Endothelial cell of umbilical vein (primary cell): ENCODE data around the gene DNAI1. TPM values are rescaled to one million over a fixed set of nuclear protein-coding genes. Genes with fewer than 3 reads are reported as not detected.

Experiments
- BruUV-seq: library from RNA; stranded (reverse); fragments of 400-500 nt; replicated peaks from 2 replicates; lab custom pipeline; 2021; lab: Mats Ljungman, UMichigan
- CTCF ChIA-PET: fragments of 300-600, 350-600 bp; sonication (Branson Sonifier 250); formaldehyde crosslinking; loops from one replicate; lab custom pipeline; 2021; ENCODE audit warnings: antibody characterized with exemption, inconsistent platforms; lab: Charles Lee
- POLR2A ChIA-PET: fragments of 300-600, 350-600 bp; sonication (Branson Sonifier 250); formaldehyde crosslinking; loops from one replicate; lab custom pipeline; 2021; ENCODE audit warnings: antibody characterized with exemption, inconsistent platforms; lab: Charles Lee
- DNase-seq: peaks from one replicate; pipeline ENCODE4 v3.0.0-alpha.2; 2011; ENCODE audit warnings: low read depth, low spot score
- FAIRE-seq: peaks from 2 replicates; lab custom pipeline; 2011; peaks lifted over from hg19 to GRCh38; lab: Jason Lieb, UNC
- H2AFZ ChIP-seq: 2 replicates; pipeline ENCODE4 v1.6.0; 2012; ENCODE audit warnings: low read depth, low read length, control low read depth, inconsistent platforms
- H3K27ac ChIP-seq: 2 replicates; pipeline ENCODE4 v1.5.1; 2011; ENCODE audit warnings: low read depth, mild to moderate bottlenecking, control low read depth, low read length, moderate library complexity; ENCODE audit not compliant: insufficient read depth
- H3K27me3 ChIP-seq, 2 experiments: 2 replicates each; pipeline versions ENCODE4 v1.6.0 to v1.6.1; 2011; ENCODE audit warnings: low read length in 2 of 2, mixed read lengths in 1 of 2; ENCODE audit not compliant: control insufficient read depth in 2 of 2, insufficient read depth in 2 of 2
- H3K36me3 ChIP-seq, 2 experiments: 2 replicates in 1 of 2; 3 replicates in 1 of 2; pipeline ENCODE4 v1.5.1; 2011; ENCODE audit warnings: low read length in 2 of 2, mild to moderate bottlenecking in 1 of 2, moderate library complexity in 1 of 2; ENCODE audit not compliant: control insufficient read depth in 2 of 2, insufficient read depth in 2 of 2; ENCODE audit errors: extremely low read depth in 1 of 2
- H3K4me1 ChIP-seq: 3 replicates; pipeline ENCODE4 v1.5.1; 2011; ENCODE audit warnings: mild to moderate bottlenecking, low read length; ENCODE audit not compliant: control insufficient read depth, insufficient read depth; ENCODE audit errors: extremely low read depth
- H3K4me2 ChIP-seq: 2 replicates; pipeline ENCODE4 v1.6.1; 2011; ENCODE audit warnings: low read length, control low read depth, mixed read lengths; ENCODE audit not compliant: insufficient read depth
- H3K4me3 ChIP-seq, 3 experiments: fragments of 200-600 bp in 1 of 3; sonication (generic), shearing (Covaris generic) in 1 of 3; replicated peaks in 1 of 3; 2 replicates each; pipeline ENCODE4 v1.5.1; 2011 to 2016; ENCODE audit warnings: control low read depth in 3 of 3, low read length in 3 of 3, mild to moderate bottlenecking in 2 of 3, inconsistent platforms in 1 of 3, low read depth in 1 of 3, moderate library complexity in 1 of 3; ENCODE audit not compliant: insufficient read depth in 1 of 3
- H3K79me2 ChIP-seq: 2 replicates; pipeline ENCODE4 v1.6.0; 2012; ENCODE audit warnings: low read length, inconsistent platforms; ENCODE audit not compliant: control insufficient read depth, insufficient read depth
- H3K9ac ChIP-seq: replicated peaks from 2 replicates; pipeline ENCODE3; 2011; ENCODE audit warnings: low read length, control low read depth; ENCODE audit not compliant: insufficient read depth; ENCODE audit errors: extremely low read depth
- H3K9me1 ChIP-seq: replicated peaks from 3 replicates; pipeline ENCODE4 v1.6.0; 2011; ENCODE audit warnings: mild to moderate bottlenecking, low read length; ENCODE audit not compliant: control insufficient read depth, insufficient read depth; ENCODE audit errors: extremely low read depth
- H3K9me3 ChIP-seq: replicated peaks from 2 replicates; pipeline ENCODE4 v1.5.1; 2012; ENCODE audit warnings: low read length, inconsistent platforms; ENCODE audit not compliant: control insufficient read depth, insufficient read depth
- H4K20me1 ChIP-seq: replicated peaks from 2 replicates; pipeline ENCODE3; 2011; ENCODE audit warnings: mild to moderate bottlenecking, low read length; ENCODE audit not compliant: control insufficient read depth, insufficient read depth; ENCODE audit errors: extremely low read depth
- EZH2 ChIP-seq: IDR thresholded peaks from 2 replicates; pipeline ENCODE4 v1.6.1; 2012; ENCODE audit warnings: borderline replicate concordance, low read depth, mild to moderate bottlenecking, moderate library complexity, low read length, inconsistent platforms; ENCODE audit not compliant: severe bottlenecking
- FOS ChIP-seq: IDR thresholded peaks from 2 replicates; pipeline ENCODE4 v1.6.1; 2011; ENCODE audit warnings: mild to moderate bottlenecking, low read length, moderate library complexity, borderline replicate concordance; ENCODE audit not compliant: insufficient read depth
- POLR2A ChIP-seq: IDR thresholded peaks from 2 replicates; pipeline ENCODE4 v1.6.1; 2012; ENCODE audit warnings: low read depth, mild to moderate bottlenecking, control low read depth, low read length
- dilution Hi-C: fragments of 300-500 bp; cut with MboI; formaldehyde crosslinking; loops from one replicate; pipeline ENCODE4 v1.15.0; 2019; ENCODE audit warnings: low sequenced_read_pairs; ENCODE audit not compliant: extremely low pct_ligation_motif_present
- intact Hi-C: fragments of 100-400 bp; cut with micrococcal nuclease; formaldehyde crosslinking; loops from one replicate; pipeline ENCODE4 v1.10.0; 2022
- polyA plus RNA-seq, 4 experiments: library from polyadenylated mRNA; depleted of rRNA in 3 of 4; stranded (reverse) in 3 of 4; unstranded in 1 of 4; fragments of >200 nt; gene quantifications; 2 replicates each; pipeline versions ENCODE4 v1.2.1 to v1.2.3, GENCODE V29; 2011 to 2012; ENCODE audit warnings: missing spikeins in 1 of 4
- total RNA-seq: library from RNA; stranded (reverse); gene quantifications from 2 replicates; pipeline ENCODE4 v1.2.3, GENCODE V29; 2021
- TF ChIP-seq, protein P1 (sequence below), 2 donors: IDR thresholded peaks; 1 replicate in 1 of 2; 2 replicates in 1 of 2; pipeline ENCODE4 v1.5.1; 2011; ENCODE audit warnings: low read length in 2 of 2, mild to moderate bottlenecking in 2 of 2, moderate library complexity in 2 of 2, control low read depth in 1 of 2, inconsistent platforms in 1 of 2, low read depth in 1 of 2; ENCODE audit not compliant: insufficient read depth in 1 of 2; ENCODE audit errors: extremely low read depth in 1 of 2
- TF ChIP-seq, protein P2 (sequence below): IDR thresholded peaks from 2 replicates; pipeline ENCODE4 v1.6.1; 2011; ENCODE audit not compliant: insufficient read depth, insufficient read length

DNAI1 gene
- total and polyA plus RNA-seq, 2 donors (not counting 3 experiments of a cell fraction or from before 2014, with no cell fraction given) = not detected

DNA sequence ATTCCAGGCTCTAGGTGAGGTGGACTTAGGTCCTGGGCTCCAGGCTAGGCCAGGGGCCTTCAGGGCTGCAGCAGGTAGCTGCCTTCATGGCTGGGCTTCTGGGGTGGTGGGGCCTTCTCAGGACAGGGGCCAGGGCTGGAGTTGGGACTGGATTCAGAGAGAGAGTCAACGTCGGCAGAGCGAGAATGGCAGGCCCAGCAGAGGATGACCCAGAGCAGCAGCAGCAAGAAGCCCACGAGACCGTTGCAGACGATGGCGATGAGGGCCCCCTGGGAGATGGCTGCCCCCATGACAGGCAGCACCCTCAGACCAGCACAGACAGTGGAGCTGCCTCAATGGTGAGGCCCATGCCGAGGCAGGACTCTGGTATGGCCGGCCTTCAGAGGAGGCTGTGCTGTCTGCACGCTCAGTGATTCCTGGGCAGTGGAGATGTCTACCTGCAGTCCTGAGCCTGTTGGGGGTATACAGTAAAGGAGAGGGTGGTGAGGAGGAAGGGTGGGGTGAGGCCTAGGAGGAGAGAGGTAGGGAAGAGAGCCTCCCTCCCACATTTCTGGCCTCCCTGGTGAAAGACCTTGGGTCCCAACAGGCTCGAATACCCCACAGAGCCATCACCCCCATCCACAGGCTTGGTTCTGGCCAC, 62.9 kb downstream of the DNAI1 start:
- Histone ChIP-seq H3K4me1 (peaks cover 3% of the 10 kb centered on the region), H3K9me3 (no peaks in the 10 kb centered on the region), H3K4me2 (no peak overlapping the region), H3K9ac (no peak overlapping the region), H3K4me3 (no peak overlapping the region), H2AFZ (no peak overlapping the region), H3K9me1 (no peaks in the 10 kb centered on the region), H3K36me3 (no peaks in the 10 kb centered on the region), H3K27ac (no peak overlapping the region), H3K27me3 (peaks cover 8 to 25% of the 10 kb centered on the region in 2 experiments), H4K20me1 (no peaks in the 10 kb centered on the region), H3K79me2 (no peaks in the 10 kb centered on the region)
- FAIRE-seq (no peak), DNase-seq (no peak)
- TF ChIP-seq POLR2A = no peak
- TF ChIP-seq FOS = no peak
- intact Hi-C loops = no loop called here
- ChIA-PET POLR2A (no interaction called here), CTCF (no interaction called here)
- dilution Hi-C loops = loop anchor here (25.0 kb wide), 1 partner anchor 109 kb away; no protein-coding TSS in a partner anchor
- BruUV-seq = no TSS peak

DNA sequence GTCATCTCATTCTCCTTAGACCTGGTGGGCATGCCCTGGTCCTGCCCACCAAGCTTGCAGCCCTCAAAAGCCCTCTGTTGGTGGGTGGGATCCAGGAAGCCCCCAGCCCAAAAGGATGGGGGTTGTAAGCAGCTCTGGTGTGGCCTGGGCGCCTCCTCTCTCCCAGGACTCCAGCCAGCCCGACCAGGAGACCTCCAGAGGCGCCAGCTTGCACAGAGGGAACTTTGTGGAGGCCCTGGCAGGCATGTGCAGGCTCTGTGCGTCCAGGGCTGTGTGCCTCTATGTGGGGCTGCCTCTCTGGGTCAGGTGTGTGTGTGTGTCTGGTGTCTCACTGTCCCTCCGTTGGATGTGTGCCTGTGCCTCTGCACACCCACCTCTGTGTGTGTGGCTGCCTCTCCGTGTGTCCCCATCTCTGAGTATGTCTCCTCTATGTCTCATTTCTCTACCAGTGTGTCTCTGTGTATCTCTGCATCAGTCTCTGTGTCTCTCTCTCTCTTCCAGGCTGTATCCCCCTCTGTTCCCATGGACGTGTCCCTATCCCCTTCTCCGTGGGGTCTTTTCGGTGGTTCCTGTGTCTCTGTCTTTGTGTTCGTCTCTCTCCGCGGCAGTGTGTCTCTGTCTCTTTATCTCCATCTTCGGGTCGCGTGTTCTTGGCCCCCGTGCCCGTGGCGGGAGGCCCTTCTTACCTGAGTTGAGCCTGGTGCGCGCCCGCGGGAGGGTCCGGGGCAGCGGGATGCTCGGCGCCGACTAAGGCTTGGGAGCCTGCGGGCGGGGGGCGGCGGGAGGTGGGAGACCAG, 63.7 kb downstream of the DNAI1 start:
- Histone ChIP-seq H3K4me1 (peaks cover 3% of the 10 kb centered on the region), H2AFZ (peak overlapping the region; percentile 69), H3K27ac (no peak overlapping the region), H3K9ac (no peak overlapping the region), H3K4me3 (peak overlapping the region in 2 of 3 experiments; percentile 14 to 32), H4K20me1 (no peaks in the 10 kb centered on the region), H3K4me2 (peak overlapping the region; percentile 64), H3K9me3 (no peaks in the 10 kb centered on the region), H3K79me2 (no peaks in the 10 kb centered on the region), H3K9me1 (no peaks in the 10 kb centered on the region), H3K36me3 (no peaks in the 10 kb centered on the region), H3K27me3 (peaks cover 8 to 25% of the 10 kb centered on the region in 2 experiments)
- dilution Hi-C loops (loop anchor here (25.0 kb wide), 1 partner anchor 110 kb away; no protein-coding TSS in a partner anchor), intact Hi-C loops (no loop called here)
- FAIRE-seq (no peak), DNase-seq (no peak)
- BruUV-seq = no TSS peak
- TF ChIP-seq, protein P1, sequence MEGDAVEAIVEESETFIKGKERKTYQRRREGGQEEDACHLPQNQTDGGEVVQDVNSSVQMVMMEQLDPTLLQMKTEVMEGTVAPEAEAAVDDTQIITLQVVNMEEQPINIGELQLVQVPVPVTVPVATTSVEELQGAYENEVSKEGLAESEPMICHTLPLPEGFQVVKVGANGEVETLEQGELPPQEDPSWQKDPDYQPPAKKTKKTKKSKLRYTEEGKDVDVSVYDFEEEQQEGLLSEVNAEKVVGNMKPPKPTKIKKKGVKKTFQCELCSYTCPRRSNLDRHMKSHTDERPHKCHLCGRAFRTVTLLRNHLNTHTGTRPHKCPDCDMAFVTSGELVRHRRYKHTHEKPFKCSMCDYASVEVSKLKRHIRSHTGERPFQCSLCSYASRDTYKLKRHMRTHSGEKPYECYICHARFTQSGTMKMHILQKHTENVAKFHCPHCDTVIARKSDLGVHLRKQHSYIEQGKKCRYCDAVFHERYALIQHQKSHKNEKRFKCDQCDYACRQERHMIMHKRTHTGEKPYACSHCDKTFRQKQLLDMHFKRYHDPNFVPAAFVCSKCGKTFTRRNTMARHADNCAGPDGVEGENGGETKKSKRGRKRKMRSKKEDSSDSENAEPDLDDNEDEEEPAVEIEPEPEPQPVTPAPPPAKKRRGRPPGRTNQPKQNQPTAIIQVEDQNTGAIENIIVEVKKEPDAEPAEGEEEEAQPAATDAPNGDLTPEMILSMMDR (IDR thresholded peaks at IDR 0.05; ENCODE audit: extremely low read depth in 1 of 2, insufficient read depth in 1 of 2, low read depth in 1 of 2, low read length in 2 of 2) = no peak
- TF ChIP-seq, protein P2, sequence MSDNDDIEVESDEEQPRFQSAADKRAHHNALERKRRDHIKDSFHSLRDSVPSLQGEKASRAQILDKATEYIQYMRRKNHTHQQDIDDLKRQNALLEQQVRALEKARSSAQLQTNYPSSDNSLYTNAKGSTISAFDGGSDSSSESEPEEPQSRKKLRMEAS = no peak
- TF ChIP-seq EZH2 (peak; percentile 48), FOS (no peak)
- POLR2A ChIA-PET = no interaction called here
- CTCF ChIA-PET = interaction anchor here (0.7 to 3.0 kb wide), 4 partner anchors 9 to 118 kb away, joined by 3 to 10 read pairs (median 6); no protein-coding TSS in a partner anchor
